Measurements from ENCODE around the gene TRDMT1.
A peak's percentile ranks its signal among the peaks of the same experiment; 100 is the strongest.

The TRDMT1 gene

GRCh38 chr10:17213646-17214349 is 12.3 kb upstream of the TRDMT1 start:
- Histone ChIP-seq H3K4me1 (ENCODE audit: control insufficient read depth, insufficient read depth, low read depth, low read length) (peaks cover 11% of the 10 kb centered on the region), H3K14ac (ENCODE audit: low read length in 2 of 2) (no peak overlapping the region), H3K27ac (ENCODE audit: low read length, poor library complexity, severe bottlenecking) (peak overlapping the region; percentile 100), H4K91ac (ENCODE audit: low read length) (no peak overlapping the region), H2BK12ac (ENCODE audit: low read length in 2 of 2) (no peak overlapping the region), H3K9me3 (ENCODE audit: control insufficient read depth, low read length) (no peaks in the 10 kb centered on the region), H2AFZ (ENCODE audit: low read depth, low read length) (no peak overlapping the region), H3K27me3 (ENCODE audit: control insufficient read depth in 1 of 2, insufficient read depth in 1 of 2, low read length in 2 of 2) (no peaks in the 10 kb centered on the region), H3K23ac (ENCODE audit: low read length in 2 of 2) (no peak overlapping the region), H3K9ac (ENCODE audit: low read length) (peak overlapping the region; percentile 94), H3K4ac (ENCODE audit: low read depth in 1 of 2, low read length in 2 of 2) (peak overlapping the region in 1 of 2 experiments; percentile 49), H4K8ac (ENCODE audit: low read length) (no peak overlapping the region), H2BK120ac (ENCODE audit: low read depth, low read length) (no peak overlapping the region), H2BK15ac (ENCODE audit: low read depth, poor library complexity, severe bottlenecking) (no peak overlapping the region), H2AK5ac (ENCODE audit: low read length, severe bottlenecking) (no peak overlapping the region), H2BK5ac (ENCODE audit: low read depth, low read length, poor library complexity, severe bottlenecking) (no peak overlapping the region), H3K18ac (ENCODE audit: low read depth in 1 of 2, low read length in 2 of 2) (no peak overlapping the region), H3K4me3 (ENCODE audit: insufficient read depth in 1 of 2, low read depth in 1 of 2, low read length in 2 of 2) (peak overlapping the region in 1 of 2 experiments; percentile 74), H3K36me3 (ENCODE audit: control insufficient read depth in 1 of 2, insufficient read depth in 2 of 2, low read depth in 1 of 2, low read length in 2 of 2) (peaks cover 0 to 3% of the 10 kb centered on the region in 2 experiments), H3K79me1 (replicated peaks; ENCODE audit: low read length, poor library complexity, severe bottlenecking) (peaks cover 6% of the 10 kb centered on the region), H3K4me2 (ENCODE audit: low read length, poor library complexity, severe bottlenecking) (peak overlapping the region; percentile 22)
- 23% methylated on average over 1 of the region's 2 CpGs for whole genome bisulfite sequencing
- peak; percentile 51 for DNase-seq

- Histone ChIP-seq H4K91ac (ENCODE audit: low read length) (no peak overlapping the region), H2BK5ac (ENCODE audit: low read depth, low read length, poor library complexity, severe bottlenecking) (no peak overlapping the region), H2AK5ac (ENCODE audit: low read length, severe bottlenecking) (peak overlapping the region; percentile 98), H3K4me2 (ENCODE audit: low read length, poor library complexity, severe bottlenecking) (no peak overlapping the region), H4K8ac (ENCODE audit: low read length) (no peak overlapping the region), H3K27me3 (ENCODE audit: control insufficient read depth in 1 of 2, insufficient read depth in 1 of 2, low read length in 2 of 2) (no peaks in the 10 kb centered on the region), H3K36me3 (ENCODE audit: control insufficient read depth in 1 of 2, insufficient read depth in 2 of 2, low read depth in 1 of 2, low read length in 2 of 2) (peaks cover 0 to 3% of the 10 kb centered on the region in 2 experiments), H3K4ac (ENCODE audit: low read depth in 1 of 2, low read length in 2 of 2) (peak overlapping the region in 1 of 2 experiments; percentile 37), H3K79me1 (replicated peaks; ENCODE audit: low read length, poor library complexity, severe bottlenecking) (peaks cover 10% of the 10 kb centered on the region), H3K14ac (ENCODE audit: low read length in 2 of 2) (no peak overlapping the region), H3K4me3 (ENCODE audit: insufficient read depth in 1 of 2, low read depth in 1 of 2, low read length in 2 of 2) (no peak overlapping the region), H3K18ac (ENCODE audit: low read depth in 1 of 2, low read length in 2 of 2) (peak overlapping the region in 1 of 2 experiments; percentile 34), H3K23ac (ENCODE audit: low read length in 2 of 2) (no peak overlapping the region), H2AFZ (ENCODE audit: low read depth, low read length) (no peak overlapping the region), H3K4me1 (ENCODE audit: control insufficient read depth, insufficient read depth, low read depth, low read length) (peaks cover 11% of the 10 kb centered on the region), H3K27ac (ENCODE audit: low read length, poor library complexity, severe bottlenecking) (peak overlapping the region; percentile 21), H2BK120ac (ENCODE audit: low read depth, low read length) (no peak overlapping the region), H3K9ac (ENCODE audit: low read length) (peak overlapping the region; percentile 94), H2BK12ac (ENCODE audit: low read length in 2 of 2) (peak overlapping the region; percentile 54 to 59), H3K9me3 (ENCODE audit: control insufficient read depth, low read length) (no peaks in the 10 kb centered on the region), H2BK15ac (ENCODE audit: low read depth, poor library complexity, severe bottlenecking) (no peak overlapping the region)
- peak; percentile 37 for DNase-seq
These were observed 11.3 kb upstream of the TRDMT1 start for GRCh38 chr10:17212802-17213221.

- DNase-seq = peak; percentile 22
- Histone ChIP-seq H4K8ac (ENCODE audit: low read length) (no peak overlapping the region), H3K23ac (ENCODE audit: low read length in 2 of 2) (no peak overlapping the region), H3K14ac (ENCODE audit: low read length in 2 of 2) (no peak overlapping the region), H2AFZ (ENCODE audit: low read depth, low read length) (no peak overlapping the region), H3K27ac (ENCODE audit: low read length, poor library complexity, severe bottlenecking) (no peak overlapping the region), H3K9me3 (ENCODE audit: control insufficient read depth, low read length) (no peaks in the 10 kb centered on the region), H3K4me2 (ENCODE audit: low read length, poor library complexity, severe bottlenecking) (no peak overlapping the region), H2BK5ac (ENCODE audit: low read depth, low read length, poor library complexity, severe bottlenecking) (no peak overlapping the region), H3K79me1 (replicated peaks; ENCODE audit: low read length, poor library complexity, severe bottlenecking) (peaks cover 12% of the 10 kb centered on the region), H3K36me3 (ENCODE audit: control insufficient read depth in 1 of 2, insufficient read depth in 2 of 2, low read depth in 1 of 2, low read length in 2 of 2) (peaks cover 0 to 3% of the 10 kb centered on the region in 2 experiments), H3K4ac (ENCODE audit: low read depth in 1 of 2, low read length in 2 of 2) (no peak overlapping the region), H3K27me3 (ENCODE audit: control insufficient read depth in 1 of 2, insufficient read depth in 1 of 2, low read length in 2 of 2) (no peaks in the 10 kb centered on the region), H2AK5ac (ENCODE audit: low read length, severe bottlenecking) (no peak overlapping the region), H3K18ac (ENCODE audit: low read depth in 1 of 2, low read length in 2 of 2) (no peak overlapping the region), H2BK15ac (ENCODE audit: low read depth, poor library complexity, severe bottlenecking) (no peak overlapping the region), H3K4me1 (ENCODE audit: control insufficient read depth, insufficient read depth, low read depth, low read length) (peaks cover 5% of the 10 kb centered on the region), H3K4me3 (ENCODE audit: insufficient read depth in 1 of 2, low read depth in 1 of 2, low read length in 2 of 2) (peak overlapping the region in 1 of 2 experiments; percentile 10), H3K9ac (ENCODE audit: low read length) (peak overlapping the region; percentile 86), H4K91ac (ENCODE audit: low read length) (no peak overlapping the region), H2BK12ac (ENCODE audit: low read length in 2 of 2) (no peak overlapping the region), H2BK120ac (ENCODE audit: low read depth, low read length) (no peak overlapping the region)
- 0% methylated on average over 1 of the region's 3 CpGs for WGBS
These were observed 8.9 kb upstream of the TRDMT1 start for GRCh38 chr10:17210361-17210760.

GRCh38 chr10:17209881-17210280 is 8.4 kb upstream of the TRDMT1 start:
- Histone ChIP-seq H3K14ac (ENCODE audit: low read length in 2 of 2) (no peak overlapping the region), H2BK12ac (ENCODE audit: low read length in 2 of 2) (no peak overlapping the region), H2AFZ (ENCODE audit: low read depth, low read length) (no peak overlapping the region), H3K18ac (ENCODE audit: low read depth in 1 of 2, low read length in 2 of 2) (no peak overlapping the region), H3K9me3 (ENCODE audit: control insufficient read depth, low read length) (no peaks in the 10 kb centered on the region), H2BK15ac (ENCODE audit: low read depth, poor library complexity, severe bottlenecking) (no peak overlapping the region), H4K91ac (ENCODE audit: low read length) (no peak overlapping the region), H2AK5ac (ENCODE audit: low read length, severe bottlenecking) (no peak overlapping the region), H2BK120ac (ENCODE audit: low read depth, low read length) (no peak overlapping the region), H3K23ac (ENCODE audit: low read length in 2 of 2) (no peak overlapping the region), H3K4me1 (ENCODE audit: control insufficient read depth, insufficient read depth, low read depth, low read length) (peaks cover 5% of the 10 kb centered on the region), H3K4ac (ENCODE audit: low read depth in 1 of 2, low read length in 2 of 2) (no peak overlapping the region), H3K4me3 (ENCODE audit: insufficient read depth in 1 of 2, low read depth in 1 of 2, low read length in 2 of 2) (peak overlapping the region in 1 of 2 experiments; percentile 10), H3K27me3 (ENCODE audit: control insufficient read depth in 1 of 2, insufficient read depth in 1 of 2, low read length in 2 of 2) (no peaks in the 10 kb centered on the region), H3K27ac (ENCODE audit: low read length, poor library complexity, severe bottlenecking) (no peak overlapping the region), H3K36me3 (ENCODE audit: control insufficient read depth in 1 of 2, insufficient read depth in 2 of 2, low read depth in 1 of 2, low read length in 2 of 2) (peaks cover 0 to 3% of the 10 kb centered on the region in 2 experiments), H3K79me1 (replicated peaks; ENCODE audit: low read length, poor library complexity, severe bottlenecking) (peaks cover 12% of the 10 kb centered on the region), H3K9ac (ENCODE audit: low read length) (peak overlapping the region; percentile 86), H4K8ac (ENCODE audit: low read length) (no peak overlapping the region), H2BK5ac (ENCODE audit: low read depth, low read length, poor library complexity, severe bottlenecking) (no peak overlapping the region), H3K4me2 (ENCODE audit: low read length, poor library complexity, severe bottlenecking) (no peak overlapping the region)
- 79% methylated on average over 2 of the region's 2 CpGs for WGBS
- DNase-seq = no peak

Data from mesenchymal stem cell (in vitro differentiated cells and primary cell).